GM12891 (cell line): ENCODE measurements around the gene RAB5A.
A peak's percentile ranks its signal among the peaks of the same experiment; 100 is the strongest.

ENCODE experiments used
- POLR2A ChIP-seq: IDR thresholded peaks from 2 replicates; pipeline ENCODE4 v1.6.1; 2011; ENCODE audit warnings: low read depth, low read length, control low read depth
- POLR2AphosphoS5 ChIP-seq: IDR thresholded peaks from 2 replicates; pipeline ENCODE4 v1.6.1; 2011; ENCODE audit warnings: low read depth, low read length, control low read depth

GRCh38 chr3:19946832-19947548 lies at the start of gene RAB5A:
- peak; percentile 19 for TF ChIP-seq POLR2A
- peak; percentile 74 for TF ChIP-seq POLR2AphosphoS5
